Activated CD8-positive, alpha-beta memory T cell treated with anti-CD3 and anti-CD28 coated beads, Interleukin-2, amount 50 U/mL, for 1 hour (primary cell): ENCODE measurements around the gene INTS1.
"Not testable (repeated sequence)": the region's sequence is repeated elsewhere in the genome, so short reads cannot be mapped to it uniquely, and the experiment has no call there.

ENCODE experiments used
- DNase-seq: peaks from one replicate; pipeline ENCODE4 v3.0.0-alpha.2; 2020; ENCODE audit errors: extremely low read depth

Gene INTS1

GRCh38 chr7:1460821-1461645, 43.2 kb downstream of the INTS1 start:
- DNase-seq, result no peak

DNA sequence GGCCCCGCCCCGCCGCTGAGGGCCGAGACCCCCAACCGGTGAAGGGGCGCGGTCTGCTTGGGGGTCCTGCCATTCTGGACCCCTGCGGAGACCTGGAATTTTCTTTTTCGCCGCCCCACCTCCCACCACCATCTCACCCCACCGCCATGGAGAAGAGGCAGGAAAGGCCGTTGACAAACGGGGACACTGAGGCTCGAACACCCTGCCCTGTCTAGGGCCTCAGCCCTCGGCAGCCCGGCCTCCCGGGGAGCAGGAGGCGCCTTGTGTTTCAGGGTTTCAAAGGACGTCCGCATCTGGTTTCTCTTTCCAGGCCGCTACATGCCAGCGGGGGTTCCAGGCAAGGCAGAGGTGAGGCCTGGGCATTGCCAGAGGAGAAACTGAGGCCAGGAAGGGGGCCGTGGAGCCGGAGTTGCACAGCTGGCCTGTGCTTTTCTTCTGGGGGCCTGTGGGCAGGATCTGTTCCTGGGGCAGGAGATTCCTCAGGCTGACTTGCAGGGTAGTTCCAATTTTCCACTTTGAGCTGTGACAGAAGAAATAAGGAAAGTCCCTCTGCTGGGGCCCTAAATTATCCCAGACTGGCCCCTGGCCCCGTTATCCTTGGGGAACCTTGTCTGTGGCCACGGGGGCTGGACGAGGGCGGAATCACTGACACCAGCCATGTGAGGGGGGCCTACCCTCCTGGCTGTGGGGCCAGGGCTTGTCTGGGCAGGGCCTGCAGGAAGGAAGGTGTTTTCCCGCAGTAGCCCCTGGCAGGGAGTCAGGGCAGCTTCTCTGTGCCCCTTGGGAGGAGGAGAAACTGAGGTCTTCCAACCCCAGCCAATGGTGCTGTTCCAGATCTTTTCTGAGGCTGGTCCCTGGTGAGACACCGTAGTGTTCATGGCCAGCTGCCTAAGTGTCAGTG, 44.0 kb downstream of the INTS1 start:
- no peak for DNase-seq

DNA sequence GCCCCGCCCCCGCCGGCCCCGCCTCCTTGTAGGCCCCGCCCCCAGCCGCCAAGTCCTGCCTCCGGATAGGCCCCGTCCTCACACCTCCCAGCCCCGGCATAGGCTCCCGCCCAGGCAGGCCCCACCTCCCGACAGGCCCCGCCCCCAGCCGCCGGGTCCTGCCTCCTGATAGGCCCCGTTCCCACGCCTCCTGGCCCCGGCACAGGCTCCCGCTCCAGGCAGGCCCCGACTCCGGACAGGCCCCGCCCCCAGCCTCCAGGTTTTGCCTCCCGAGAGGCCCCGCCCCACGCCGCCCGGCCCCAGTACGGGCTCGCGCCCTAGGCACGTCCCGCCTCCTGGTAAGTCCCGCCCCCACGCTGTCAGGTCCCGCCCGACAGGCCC, 44.7 kb downstream of the INTS1 start:
- peak; percentile 92 for DNase-seq

- DNase-seq, result no peak
Measured at GRCh38 chr7:1458683-1459511, 45.3 kb downstream of the INTS1 start, which contains the start of gene MICALL2. Gene MICALL2, minus strand, starts transcription at chr7:1459470. Its CDS starts 144 bp downstream, at chr7:1459326.

- DNase-seq, result no peak
Measured at GRCh38 chr7:1457949-1458682, 46.1 kb downstream of the INTS1 start.

GRCh38 chr7:1457059-1457948, 46.9 kb downstream of the INTS1 start:
- DNase-seq, result no peak

GRCh38 chr7:1455955-1456354, 48.2 kb downstream of the INTS1 start:
- DNase-seq, result no peak

GRCh38 chr7:1455241-1455939, 48.8 kb downstream of the INTS1 start:
- DNase-seq, result no peak

DNA sequence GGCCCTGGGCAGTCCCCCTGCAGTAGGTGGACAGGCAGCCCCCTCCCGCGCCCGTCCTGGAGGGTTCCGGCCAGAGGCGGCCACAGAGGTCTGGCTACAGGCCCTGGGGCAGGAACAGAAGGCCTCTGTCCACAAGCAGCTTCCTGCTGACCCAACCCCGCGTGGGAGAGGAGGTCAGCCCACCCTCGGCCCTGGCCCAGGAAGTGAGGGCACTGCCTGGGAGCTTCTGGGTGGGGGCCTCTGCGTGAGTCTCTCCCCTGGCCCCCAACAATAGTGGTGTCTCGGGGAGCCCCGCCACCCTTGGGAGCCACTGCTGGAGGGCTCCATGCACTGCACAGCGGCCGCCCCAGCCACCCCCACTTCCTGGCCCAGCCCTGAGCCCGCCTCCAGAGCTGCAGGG, 49.6 kb downstream of the INTS1 start:
- DNase-seq, result no peak

DNA sequence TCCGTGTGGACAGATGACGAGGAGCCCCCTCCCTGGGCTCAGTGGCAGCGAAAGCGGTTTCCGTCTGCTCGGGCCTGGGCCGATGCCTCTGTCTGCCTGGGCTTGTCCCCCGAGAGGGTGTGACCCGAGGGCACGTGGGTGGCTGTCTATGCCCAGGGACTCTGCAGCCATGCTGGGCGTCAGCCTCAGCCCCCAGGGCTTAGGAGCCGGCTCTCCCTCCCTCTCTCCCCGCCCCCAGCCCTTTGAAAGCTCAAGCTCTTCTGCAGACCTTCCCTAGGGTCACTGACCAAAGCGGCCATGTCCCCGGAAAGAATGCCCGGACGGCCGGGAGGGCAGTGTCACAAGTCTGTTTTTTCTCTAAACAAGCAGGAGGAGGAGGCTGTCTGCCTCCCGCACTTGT, 52.0 kb downstream of the INTS1 start:
- no peak for DNase-seq

DNA sequence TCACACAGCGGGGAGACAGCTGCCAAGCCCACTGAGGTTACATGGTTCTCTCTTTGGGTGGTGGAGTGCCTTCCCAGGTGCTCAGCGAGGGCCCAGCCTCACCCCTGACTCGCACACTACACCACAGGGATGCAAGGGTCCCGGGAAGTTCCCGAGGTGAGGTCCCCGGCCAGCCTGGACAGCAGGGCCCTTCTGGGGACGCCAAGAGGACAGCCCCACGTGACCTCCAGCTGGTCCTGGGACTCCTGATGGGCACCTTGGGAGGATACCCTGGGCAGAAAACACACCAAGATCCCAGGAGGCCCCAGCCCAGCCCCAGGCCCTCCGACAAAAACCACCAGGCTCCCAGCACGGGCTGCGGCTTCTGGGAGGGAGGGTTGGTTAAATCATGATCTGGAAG, 53.2 kb downstream of the INTS1 start:
- DNase-seq, result no peak

- no peak for DNase-seq
Measured at GRCh38 chr7:1450431-1450830, 53.8 kb downstream of the INTS1 start.

- no peak for DNase-seq
Measured at GRCh38 chr7:1449951-1450350, 54.2 kb downstream of the INTS1 start.

- no peak for DNase-seq
Measured at GRCh38 chr7:1449501-1449900, 54.7 kb downstream of the INTS1 start.

DNA sequence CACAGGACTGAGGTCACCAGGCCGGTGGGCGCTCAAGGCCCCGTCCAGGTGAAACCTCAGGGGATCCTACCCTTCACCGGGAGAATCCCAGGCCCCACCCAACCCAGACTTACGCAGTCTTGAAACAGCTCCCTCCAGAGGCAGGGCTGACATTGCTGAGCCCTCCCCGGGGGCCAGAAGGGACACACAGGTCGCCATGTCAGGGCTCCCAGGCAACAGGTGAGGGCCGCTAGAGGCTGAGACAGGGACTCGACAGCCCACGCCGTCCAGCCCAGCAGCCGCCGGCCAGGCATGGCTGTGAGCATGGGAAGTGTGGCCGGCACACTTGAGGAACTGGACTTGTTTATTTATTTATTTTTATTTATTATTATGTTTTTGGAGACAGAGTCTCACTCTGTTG, 55.2 kb downstream of the INTS1 start:
- no peak for DNase-seq

- DNase-seq, result no peak
Measured at GRCh38 chr7:1447551-1448244, 56.5 kb downstream of the INTS1 start.

DNA sequence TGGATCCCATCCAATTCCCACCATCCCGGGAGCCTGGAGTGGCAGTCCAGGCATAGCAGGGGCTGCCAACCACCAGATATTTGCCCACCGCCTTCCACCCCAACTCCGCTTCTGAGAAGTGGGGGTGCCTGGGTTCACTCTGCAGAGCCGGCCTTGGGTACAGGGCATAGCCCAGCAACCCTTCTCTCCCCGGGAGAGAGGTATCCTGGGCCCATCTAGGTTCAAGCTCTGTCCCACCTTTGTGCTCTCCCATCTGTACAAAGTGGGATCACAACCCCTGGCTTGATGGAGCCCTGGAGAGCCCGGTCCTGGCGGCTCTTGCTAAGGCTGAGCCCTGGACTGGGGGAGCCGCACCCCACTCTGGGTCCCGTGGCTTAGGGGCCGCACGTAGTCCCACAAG, 57.1 kb downstream of the INTS1 start:
- no peak for DNase-seq

DNA sequence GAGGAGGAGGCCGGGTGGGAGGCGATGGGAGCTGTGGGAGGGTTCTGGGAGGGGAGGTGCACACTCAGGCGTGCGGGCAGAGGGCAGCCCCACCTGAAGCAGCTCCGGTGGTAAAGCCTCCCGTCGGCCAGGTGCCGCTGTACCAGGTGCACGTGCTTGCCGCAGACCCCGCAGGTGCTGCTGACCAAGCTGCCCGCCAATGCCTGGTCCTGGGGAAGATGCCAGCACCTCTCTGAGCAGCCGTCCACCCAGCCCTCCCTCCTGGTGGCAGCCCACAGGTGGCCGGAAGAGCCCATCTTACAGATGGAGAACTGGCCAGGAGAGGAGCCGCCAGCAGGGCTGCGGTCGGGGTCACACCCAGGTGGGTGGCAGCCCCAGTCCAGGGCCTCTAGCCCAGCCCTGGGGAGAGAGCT, 57.6 kb downstream of the INTS1 start:
- no peak for DNase-seq

DNA sequence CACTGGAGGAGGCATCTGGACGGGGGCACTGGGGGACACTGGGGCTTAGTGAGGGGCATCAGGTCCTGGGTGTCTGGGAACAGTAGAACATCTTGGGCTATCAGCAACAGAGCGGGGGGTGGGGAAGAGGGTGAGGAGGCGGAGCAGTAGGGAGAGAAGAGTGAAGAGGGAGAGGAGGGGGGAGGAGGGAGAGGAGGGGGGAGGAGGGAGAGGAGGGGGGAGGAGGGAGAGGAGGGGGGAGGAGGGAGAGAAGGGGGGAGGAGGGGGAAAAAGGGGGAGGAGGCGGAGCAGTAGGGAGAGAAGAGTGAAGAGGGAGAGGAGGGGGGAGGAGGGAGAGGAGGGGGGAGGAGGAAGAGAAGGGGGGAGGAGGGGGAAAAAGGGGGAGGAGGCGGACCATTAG, 58.2 kb downstream of the INTS1 start:
- not testable (repeated sequence) for DNase-seq
